ENCODE results near the gene MSMO1.
A peak's percentile ranks its signal among the peaks of the same experiment; 100 is the strongest.

The MSMO1 gene

GRCh38 chr4:165319509-165319908, 8.0 kb upstream of the MSMO1 start:
- ChIA-PET POLR2A (no interaction called here), CTCF (interaction anchor here (1.9 kb wide), 1 partner anchor 10 kb away, joined by 6 read pairs; no protein-coding TSS in a partner anchor)
- DNase-seq (ENCODE audit: extremely low spot score), result no peak
- no peak for TF ChIP-seq CTCF (IDR thresholded peaks at IDR 0.05; ENCODE audit: control extremely low read depth, extremely low read depth, low read depth, missing control alignments)

- POLR2A ChIA-PET, result no interaction called here
- CTCF ChIA-PET, result interaction anchor here (1.0 to 2.2 kb wide), 3 partner anchors 9 to 193 kb away, joined by 3 to 10 read pairs (median 8); no protein-coding TSS in a partner anchor
- TF ChIP-seq CTCF (IDR thresholded peaks at IDR 0.05; ENCODE audit: control extremely low read depth, extremely low read depth, low read depth, missing control alignments), result no peak
- DNase-seq (ENCODE audit: extremely low spot score), result no peak
Observed at GRCh38 chr4:165324236-165324917, 3.1 kb upstream of the MSMO1 start.

- POLR2A ChIA-PET, result no interaction called here
- no peak for DNase-seq (ENCODE audit: extremely low spot score)
- no peak for TF ChIP-seq CTCF (IDR thresholded peaks at IDR 0.05; ENCODE audit: control extremely low read depth, extremely low read depth, low read depth, missing control alignments)
- CTCF ChIA-PET, result interaction anchor here (0.9 to 2.2 kb wide), 4 partner anchors 9 to 25 kb away, joined by 7 to 10 read pairs (median 8); no protein-coding TSS in a partner anchor
Observed at GRCh38 chr4:165324918-165325304, 2.6 kb upstream of the MSMO1 start.

GRCh38 chr4:165325732-165326512, 1.5 kb upstream of the MSMO1 start:
- TF ChIP-seq CTCF (IDR thresholded peaks at IDR 0.05; ENCODE audit: control extremely low read depth, extremely low read depth, low read depth, missing control alignments), result no peak
- DNase-seq (ENCODE audit: extremely low spot score), result no peak
- POLR2A ChIA-PET, result interaction anchor here (0.9 kb wide), 1 partner anchor 213 kb away, joined by 6 read pairs; the partner anchor contains the start of gene TMEM192
- CTCF ChIA-PET, result interaction anchor here (0.9 to 2.3 kb wide), 7 partner anchors 9 to 195 kb away, joined by 3 to 10 read pairs (median 7); no protein-coding TSS in a partner anchor

- peak; percentile 39 for DNase-seq (ENCODE audit: extremely low spot score)
- ChIA-PET POLR2A (interaction anchor here (0.9 kb wide), 2 partner anchors 128 to 214 kb away, joined by 3 to 6 read pairs; partner anchors contain the start of gene TMEM192), CTCF (interaction anchor here (0.6 to 2.3 kb wide), 8 partner anchors 9 to 214 kb away, joined by 3 to 10 read pairs (median 3); partner anchors contain the start of gene TMEM192)
- no peak for TF ChIP-seq CTCF (IDR thresholded peaks at IDR 0.05; ENCODE audit: control extremely low read depth, extremely low read depth, low read depth, missing control alignments)
Observed at GRCh38 chr4:165326831-165327210, 648 bp upstream of the MSMO1 start.

GRCh38 chr4:165328101-165328425, 594 bp downstream of the MSMO1 start:
- TF ChIP-seq CTCF (IDR thresholded peaks at IDR 0.05; ENCODE audit: control extremely low read depth, extremely low read depth, low read depth, missing control alignments), result no peak
- no peak for DNase-seq (ENCODE audit: extremely low spot score)
- ChIA-PET POLR2A (interaction anchor here (0.6 kb wide), 1 partner anchor 119 kb away, joined by 3 read pairs; no protein-coding TSS in a partner anchor), CTCF (interaction anchor here (1.6 kb wide), 1 partner anchor 19 kb away, joined by 3 read pairs; no protein-coding TSS in a partner anchor)

Data from GM10248 (cell line).